Right lobe of liver (tissue), 6 donors: ENCODE measurements around the gene ATE1. TPM values are rescaled to one million over a fixed set of nuclear protein-coding genes. Genes with fewer than 3 reads are reported as not detected.

Experiments
- ATAC-seq, 4 donors: fragments of 200-7000 bp; cut with Tn5 transposase; one replicate each; pipeline ENCODE4 v1.9.1; 2020; ENCODE audit warnings: mild to moderate bottlenecking in 4 of 4, moderate library complexity in 4 of 4
- DNase-seq, 3 donors: peaks; one replicate each; pipeline ENCODE4 v3.0.0-alpha.2; 2020
- H3K27ac ChIP-seq, 3 donors: fragments of 200-600 bp; one replicate each; pipeline ENCODE4 v1.8.0; 2022
- H3K27me3 ChIP-seq, 2 donors: fragments of 200-600 bp; one replicate each; pipeline ENCODE4 v1.8.0; 2022
- H3K36me3 ChIP-seq, 4 donors: fragments of 200-600 bp; sonication (generic) in 1 of 4; one replicate each; pipeline versions ENCODE4 v1.5.1 to v1.8.0; 2017 to 2022; ENCODE audit warnings: control low read depth in 1 of 4
- H3K4me1 ChIP-seq, 4 donors: fragments of 200-600 bp; sonication (generic) in 1 of 4; one replicate each; pipeline versions ENCODE4 v1.5.1 to v1.8.0; 2017 to 2022; ENCODE audit warnings: control low read depth in 1 of 4
- H3K4me3 ChIP-seq, 3 donors: fragments of 200-600 bp; one replicate each; pipeline ENCODE4 v1.8.0; 2022
- H3K9me3 ChIP-seq, 4 donors: fragments of 200-600 bp; sonication (generic) in 1 of 4; one replicate each; pipeline versions ENCODE4 v1.5.1 to v1.8.0; 2017 to 2022; ENCODE audit warnings: control low read depth in 1 of 4
- CTCF ChIP-seq, 4 donors: fragments of 200-600 bp in 3 of 4; fragments of 450-650 bp in 1 of 4; IDR thresholded peaks; one replicate each; pipeline versions ENCODE4 v1.5.1 to v1.8.0; 2016 to 2022; ENCODE audit warnings: antibody characterized with exemption in 4 of 4, mild to moderate bottlenecking in 2 of 4
- POLR2A ChIP-seq: fragments of 450-650 bp; IDR thresholded peaks from one replicate; pipeline ENCODE4 v1.6.1; 2017; ENCODE audit warnings: antibody characterized with exemption, mild to moderate bottlenecking
- WGBS: methylation state at CpG from one replicate; pipeline ENCODE4 v1.1.6; 2018; ENCODE audit warnings: low coverage, low lambda C conversion rate; ENCODE audit not compliant: insufficient coverage; ENCODE audit errors: missing lambda C conversion rate; 5-methylcytosine and 5-hydroxymethylcytosine counted together
- intact Hi-C, 2 donors: fragments of 100-400 bp; cut with DNase I; formaldehyde crosslinking; loops; one replicate each; pipeline versions ENCODE4 v1.11.2 to v1.14.1; 2022
- total RNA-seq, 6 experiments: library from RNA; depleted of rRNA in 2 of 6; stranded (reverse); fragments of >200 nt in 2 of 6; fragmentation: NEBNext Ultra II Directional in 3 of 6; extraction: Animal tissue kit (Norgen Biotek cat#: 25700) in 3 of 6; gene quantifications; one replicate each; pipeline versions ENCODE4 v1.1.0 to v1.2.4, GENCODE V29; 2016 to 2023
- donor health status: DM: no; HTN: yes; CAD: no.
- donor health status: DM: no; HTN: no; CAD: no.
- donor health status: DM: no; HTN: no; CAD: no.
- donor health status: DM: no; HTN: yes; CAD: no.
- donor health status: DM: no; HTN: yes; CAD: no.

The ATE1 gene
- total RNA-seq, 6 experiments from 2014 or later, result 17.7 to 21.6 (median 19.9) TPM

- no peak for ATAC-seq
- WGBS, result 94% methylated on average over 3 of the region's 5 CpGs
- intact Hi-C loops, result no loop called here
Observed at GRCh38 chr10:121891103-121891502, 36.7 kb downstream of the ATE1 start.

GRCh38 chr10:121889212-121889611 is 38.6 kb downstream of the ATE1 start:
- Histone ChIP-seq H3K27me3 (no peaks in the 10 kb centered on the region), H3K36me3 (no peaks in the 10 kb centered on the region), H3K4me3 (no peak overlapping the region), H3K4me1 (no peaks in the 10 kb centered on the region), H3K27ac (no peak overlapping the region), H3K9me3 (no peaks in the 10 kb centered on the region)
- DNase-seq (no peak), ATAC-seq (no peak)
- intact Hi-C loops, result loop anchor here in 1 of 2 donors (10.0 kb wide), 1 partner anchor 944 kb away; no protein-coding TSS in a partner anchor
- TF ChIP-seq CTCF (IDR thresholded peaks at IDR 0.05) (no peak), POLR2A (no peak)
- 80% methylated on average over 5 of the region's 5 CpGs for WGBS

More at GRCh38 chr10:121891103-121891502, 36.7 kb downstream of the ATE1 start:
- DNase-seq, result no peak
- Histone ChIP-seq H3K27me3 (no peaks in the 10 kb centered on the region), H3K36me3 (peaks cover 0 to 3% (median 0%) of the 10 kb centered on the region in 4 donors), H3K4me3 (no peak overlapping the region), H3K27ac (no peak overlapping the region), H3K9me3 (no peaks in the 10 kb centered on the region), H3K4me1 (no peaks in the 10 kb centered on the region)
- TF ChIP-seq CTCF (IDR thresholded peaks at IDR 0.05) (no peak), POLR2A (no peak)

GRCh38 chr10:121886997-121887622 is 40.7 kb downstream of the ATE1 start:
- no peaks in the 10 kb centered on the region for H3K36me3 ChIP-seq
- no peaks in the 10 kb centered on the region for H3K27me3 ChIP-seq
- ATAC-seq, result peak; percentile 97 to 99 (median 98)
- H3K27ac ChIP-seq, result no peak overlapping the region
- no peaks in the 10 kb centered on the region for H3K9me3 ChIP-seq
- 19% methylated on average over 7 of the region's 7 CpGs for WGBS
- intact Hi-C loops, result loop anchor here in 1 of 2 donors (10.0 kb wide), 1 partner anchor 942 kb away; no protein-coding TSS in a partner anchor
- no peaks in the 10 kb centered on the region for H3K4me1 ChIP-seq
- TF ChIP-seq POLR2A (no peak), CTCF (IDR thresholded peaks at IDR 0.05) (peak; percentile 69 to 85 (median 82))
- DNase-seq, result peak in 2 of 3 donors; percentile 53
- no peak overlapping the region for H3K4me3 ChIP-seq

GRCh38 chr10:121886181-121886580 is 41.6 kb downstream of the ATE1 start:
- no peaks in the 10 kb centered on the region for H3K9me3 ChIP-seq
- DNase-seq, result no peak
- intact Hi-C loops, result loop anchor here in 1 of 2 donors (10.0 kb wide), 1 partner anchor 941 kb away; no protein-coding TSS in a partner anchor
- WGBS, result 94% methylated on average over 2 of the region's 5 CpGs
- H3K4me1 ChIP-seq, result no peaks in the 10 kb centered on the region
- TF ChIP-seq POLR2A, result no peak
- no peak overlapping the region for H3K4me3 ChIP-seq
- no peaks in the 10 kb centered on the region for H3K36me3 ChIP-seq
- H3K27ac ChIP-seq, result no peak overlapping the region
- no peak for ATAC-seq
- H3K27me3 ChIP-seq, result no peaks in the 10 kb centered on the region

- TF ChIP-seq CTCF (IDR thresholded peaks at IDR 0.05), result no peak
- TF ChIP-seq POLR2A, result no peak
- H3K36me3 ChIP-seq, result peaks cover 0 to 7% (median 1%) of the 10 kb centered on the region in 4 donors
- H3K4me3 ChIP-seq, result no peak overlapping the region
- no peaks in the 10 kb centered on the region for H3K27me3 ChIP-seq
- ATAC-seq (no peak), DNase-seq (no peak)
- no peaks in the 10 kb centered on the region for H3K9me3 ChIP-seq
- intact Hi-C loops, result loop anchor here in 1 of 2 donors (10.0 kb wide), 1 partner anchor 936 kb away; no protein-coding TSS in a partner anchor
- H3K27ac ChIP-seq, result no peak overlapping the region
- H3K4me1 ChIP-seq, result no peaks in the 10 kb centered on the region
Observed at GRCh38 chr10:121880895-121881294, 46.9 kb downstream of the ATE1 start.
